A673 (cell line): ENCODE results near the gene SYNE2. TPM values are rescaled to one million over a fixed set of nuclear protein-coding genes. Genes with fewer than 3 reads are reported as not detected.

Source experiments
- BruUV-seq: library from RNA; stranded (reverse); fragments of 400-500 nt; replicated peaks from 2 replicates; lab custom pipeline; 2021; lab: Mats Ljungman, UMichigan
- CTCF ChIA-PET: fragments of 300-600 bp; sonication (Branson Sonifier 250); formaldehyde crosslinking; loops from one replicate; lab custom pipeline; 2022; ENCODE audit warnings: antibody characterized with exemption; lab: Charles Lee
- POLR2A ChIA-PET: fragments of 300-600 bp; sonication (Branson Sonifier 250); formaldehyde crosslinking; loops from one replicate; lab custom pipeline; 2022; ENCODE audit warnings: antibody characterized with exemption; ENCODE audit not compliant: low non-redundant PET; lab: Charles Lee
- DNase-seq: peaks from one replicate; pipeline ENCODE4 v3.0.0-alpha.2; 2015; ENCODE audit warnings: low spot score
- H3K27ac ChIP-seq: fragments of 200-600 bp; sonication (generic); 2 replicates; pipeline ENCODE4 v1.5.1; 2016; ENCODE audit warnings: mixed run types, low read depth, mild to moderate bottlenecking, mixed read lengths, antibody characterized with exemption, low read length; ENCODE audit not compliant: poor library complexity, severe bottlenecking
- H3K27me3 ChIP-seq: fragments of 200-600 bp; sonication (generic); replicated peaks from 2 replicates; pipeline ENCODE4 v1.6.1; 2017; ENCODE audit warnings: mixed run types, low read depth, mild to moderate bottlenecking, mixed read lengths, antibody characterized with exemption, low read length; ENCODE audit not compliant: insufficient read depth, poor library complexity
- H3K36me3 ChIP-seq: fragments of 200-600 bp; sonication (generic); 2 replicates; pipeline ENCODE4 v1.6.1; 2016; ENCODE audit warnings: mixed run types, mild to moderate bottlenecking, mixed read lengths, antibody characterized with exemption, low read length; ENCODE audit not compliant: insufficient read depth, poor library complexity, severe bottlenecking
- H3K4me1 ChIP-seq: fragments of 200-600 bp; sonication (generic); 2 replicates; pipeline ENCODE4 v1.6.1; 2017; ENCODE audit warnings: mixed run types, mild to moderate bottlenecking, mixed read lengths, antibody characterized with exemption, low read length; ENCODE audit not compliant: insufficient read depth, poor library complexity, severe bottlenecking
- H3K4me3 ChIP-seq: fragments of 200-600 bp; sonication (generic); 2 replicates; pipeline ENCODE4 v1.5.1; 2016; ENCODE audit warnings: low read depth, mixed run types, mild to moderate bottlenecking, mixed read lengths, low read length; ENCODE audit not compliant: poor library complexity, severe bottlenecking
- H3K9me3 ChIP-seq: fragments of 200-600 bp; sonication (generic); 2 replicates; pipeline ENCODE4 v1.6.1; 2016; ENCODE audit warnings: mixed run types, low read depth, mild to moderate bottlenecking, mixed read lengths, antibody characterized with exemption, low read length; ENCODE audit not compliant: poor library complexity, severe bottlenecking
- EZH2 ChIP-seq: fragments of 200-600 bp; sonication (generic); IDR thresholded peaks from 2 replicates; pipeline ENCODE4 v1.6.1; 2017; ENCODE audit warnings: borderline replicate concordance, low read depth, mild to moderate bottlenecking, mixed read lengths, antibody characterized with exemption, low read length; ENCODE audit not compliant: poor library complexity, severe bottlenecking
- intact Hi-C: fragments of 100-400 bp; cut with micrococcal nuclease; formaldehyde crosslinking; loops from one replicate; pipeline ENCODE4 v1.10.0; 2022; ENCODE audit not compliant: unreplicated experiment
- total RNA-seq: library from RNA; stranded (reverse); gene quantifications from 2 replicates; pipeline ENCODE4 v1.2.3, GENCODE V29; 2021
- TF ChIP-seq, protein P1 (sequence below): fragments of 300-800, 200-600 bp; sonication (generic); conservative IDR thresholded peaks from 2 replicates; pipeline ENCODE4 v1.5.1; 2017; ENCODE audit warnings: low read depth, mild to moderate bottlenecking, antibody characterized with exemption, low read length, moderate library complexity, mixed read lengths

Gene SYNE2
- total RNA-seq, 1 experiment from 2014 or later, result 68.2 TPM

DNA sequence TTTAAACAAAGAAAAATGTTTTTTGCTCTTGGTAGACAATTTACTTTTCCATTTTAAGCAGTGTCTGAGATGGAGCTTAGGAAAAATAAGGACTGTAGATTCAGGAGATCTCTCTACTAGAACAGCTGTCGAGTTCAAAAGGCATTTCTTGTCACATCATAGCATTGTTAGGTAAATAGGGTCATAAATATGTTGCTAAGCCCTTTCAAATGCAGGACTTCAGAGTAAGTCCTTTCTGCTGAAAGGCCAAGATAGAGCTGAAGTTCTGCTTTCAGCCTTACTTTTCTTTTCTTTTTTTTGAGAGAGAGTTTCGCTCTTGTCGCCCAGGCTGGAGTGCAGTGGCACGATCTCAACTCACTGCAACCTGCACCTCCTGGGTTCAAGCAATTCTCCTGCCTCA, 98.2 kb downstream of the SYNE2 start:
- intact Hi-C loops, result no loop called here
- Histone ChIP-seq H3K27me3 (no peaks in the 10 kb centered on the region), H3K4me3 (no peak overlapping the region), H3K36me3 (peaks cover 16% of the 10 kb centered on the region), H3K4me1 (no peaks in the 10 kb centered on the region), H3K9me3 (no peaks in the 10 kb centered on the region), H3K27ac (no peak overlapping the region)
- no TSS peak for BruUV-seq
- TF ChIP-seq EZH2, result no peak
- TF ChIP-seq, protein P1, sequence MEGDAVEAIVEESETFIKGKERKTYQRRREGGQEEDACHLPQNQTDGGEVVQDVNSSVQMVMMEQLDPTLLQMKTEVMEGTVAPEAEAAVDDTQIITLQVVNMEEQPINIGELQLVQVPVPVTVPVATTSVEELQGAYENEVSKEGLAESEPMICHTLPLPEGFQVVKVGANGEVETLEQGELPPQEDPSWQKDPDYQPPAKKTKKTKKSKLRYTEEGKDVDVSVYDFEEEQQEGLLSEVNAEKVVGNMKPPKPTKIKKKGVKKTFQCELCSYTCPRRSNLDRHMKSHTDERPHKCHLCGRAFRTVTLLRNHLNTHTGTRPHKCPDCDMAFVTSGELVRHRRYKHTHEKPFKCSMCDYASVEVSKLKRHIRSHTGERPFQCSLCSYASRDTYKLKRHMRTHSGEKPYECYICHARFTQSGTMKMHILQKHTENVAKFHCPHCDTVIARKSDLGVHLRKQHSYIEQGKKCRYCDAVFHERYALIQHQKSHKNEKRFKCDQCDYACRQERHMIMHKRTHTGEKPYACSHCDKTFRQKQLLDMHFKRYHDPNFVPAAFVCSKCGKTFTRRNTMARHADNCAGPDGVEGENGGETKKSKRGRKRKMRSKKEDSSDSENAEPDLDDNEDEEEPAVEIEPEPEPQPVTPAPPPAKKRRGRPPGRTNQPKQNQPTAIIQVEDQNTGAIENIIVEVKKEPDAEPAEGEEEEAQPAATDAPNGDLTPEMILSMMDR, result no peak
- no peak for DNase-seq
- POLR2A ChIA-PET, result interaction anchor here (0.8 kb wide), 1 partner anchor 1138 kb away, joined by 9 read pairs; no protein-coding TSS in a partner anchor
- CTCF ChIA-PET, result no interaction called here

- H3K9me3 ChIP-seq, result no peaks in the 10 kb centered on the region
- intact Hi-C loops, result no loop called here
- no peak overlapping the region for H3K4me3 ChIP-seq
- no peaks in the 10 kb centered on the region for H3K27me3 ChIP-seq
- ChIA-PET POLR2A (interaction anchor here (0.8 kb wide), 1 partner anchor 1138 kb away, joined by 9 read pairs; no protein-coding TSS in a partner anchor), CTCF (no interaction called here)
- no peak for DNase-seq
- BruUV-seq, result no TSS peak
- no peaks in the 10 kb centered on the region for H3K4me1 ChIP-seq
- TF ChIP-seq, protein P1, result no peak
- TF ChIP-seq EZH2, result no peak
- H3K27ac ChIP-seq, result no peak overlapping the region
- peaks cover 16% of the 10 kb centered on the region for H3K36me3 ChIP-seq
Measured at GRCh38 chr14:63951429-63951828, 98.6 kb downstream of the SYNE2 start.

GRCh38 chr14:63952053-63952932, 99.5 kb downstream of the SYNE2 start:
- Histone ChIP-seq H3K4me3 (no peak overlapping the region), H3K36me3 (peaks cover 16% of the 10 kb centered on the region), H3K9me3 (no peaks in the 10 kb centered on the region), H3K27me3 (no peaks in the 10 kb centered on the region), H3K27ac (no peak overlapping the region), H3K4me1 (no peaks in the 10 kb centered on the region)
- BruUV-seq, result no TSS peak
- no peak for DNase-seq
- ChIA-PET CTCF (no interaction called here), POLR2A (no interaction called here)
- intact Hi-C loops, result no loop called here
- TF ChIP-seq, protein P1, result no peak
- no peak for TF ChIP-seq EZH2
